Activated T-cell treated with anti-CD3 and anti-CD28 coated beads for 48 hours (primary cell): ENCODE measurements around the gene UCHL3.

Experiments used
- DNase-seq: peaks from one replicate; pipeline ENCODE4 v3.0.0-alpha.2; 2020; ENCODE audit warnings: low read depth

The UCHL3 gene

GRCh38 chr13:75621147-75621546 is 71.6 kb downstream of the UCHL3 start:
- no peak for DNase-seq

- no peak for DNase-seq
Observed at GRCh38 chr13:75628801-75629200, 79.2 kb downstream of the UCHL3 start.

- no peak for DNase-seq
Observed at GRCh38 chr13:75633285-75633684, 83.7 kb downstream of the UCHL3 start.

GRCh38 chr13:75635101-75635827 is 85.7 kb downstream of the UCHL3 start:
- DNase-seq: no peak

- DNase-seq: no peak
Observed at GRCh38 chr13:75635828-75636435, 86.3 kb downstream of the UCHL3 start, which contains the start of gene LMO7. LMO7 (plus strand) TSS chr13:75636330; CDS start chr13:75636658, 328 bp downstream.

- DNase-seq: peak; percentile 27
Observed at GRCh38 chr13:75636436-75637180, 87.0 kb downstream of the UCHL3 start.

GRCh38 chr13:75637181-75637750 is 87.7 kb downstream of the UCHL3 start:
- no peak for DNase-seq

GRCh38 chr13:75639454-75639853 is 89.9 kb downstream of the UCHL3 start:
- no peak for DNase-seq

GRCh38 chr13:75641026-75641425 is 91.4 kb downstream of the UCHL3 start:
- DNase-seq: no peak

- no peak for DNase-seq
Observed at GRCh38 chr13:75643182-75643581, 93.6 kb downstream of the UCHL3 start.

- DNase-seq: no peak
Observed at GRCh38 chr13:75643693-75644092, 94.1 kb downstream of the UCHL3 start.

- no peak for DNase-seq
Observed at GRCh38 chr13:75645141-75645540, 95.5 kb downstream of the UCHL3 start.

- DNase-seq: no peak
Observed at GRCh38 chr13:75647126-75647784, 97.7 kb downstream of the UCHL3 start.

- no peak for DNase-seq
Observed at GRCh38 chr13:75648446-75648845, 98.9 kb downstream of the UCHL3 start.

- no peak for DNase-seq
Observed at GRCh38 chr13:75651013-75651412, 101.4 kb downstream of the UCHL3 start.

- DNase-seq: no peak
Observed at GRCh38 chr13:75652726-75653125, 103.1 kb downstream of the UCHL3 start.
